Measurements from ENCODE around the gene XRCC5. TPM values are rescaled to one million over a fixed set of nuclear protein-coding genes. Genes with fewer than 3 reads are reported as not detected.

The XRCC5 gene
- total and polyA plus RNA-seq, 2 donors (not counting 1 experiment from before 2014, with no cell fraction given): 45.5 to 198 TPM

- intact Hi-C loops (cut with micrococcal nuclease): no loop called here
- Mint-ChIP-seq H3K9me3 (ENCODE audit: insufficient read depth) (no peaks in the 10 kb centered on the region), H3K4me3 (no peak overlapping the region), H3K27ac (no peak overlapping the region), H3K27me3 (no peaks in the 10 kb centered on the region), H3K4me1 (peaks cover 17% of the 10 kb centered on the region)
- Histone ChIP-seq H2AFZ (ENCODE audit: insufficient read depth, low read depth, low read length, poor library complexity, severe bottlenecking) (no peak overlapping the region), H3K4me2 (replicated peaks; ENCODE audit: low read depth, low read length, poor library complexity, severe bottlenecking) (no peak overlapping the region), H3K4me3 (ENCODE audit: control extremely low read depth in 1 of 5, extremely low read depth in 1 of 5, insufficient read depth in 1 of 5, low read depth in 2 of 5, low read length in 4 of 5) (no peak overlapping the region), H3K27ac (ENCODE audit: low read length in 2 of 2) (no peak overlapping the region), H4K20me1 (ENCODE audit: control insufficient read depth, insufficient read depth, low read length, poor library complexity, severe bottlenecking) (no peaks in the 10 kb centered on the region), H3K79me2 (ENCODE audit: control insufficient read depth, insufficient read depth, low read length) (no peaks in the 10 kb centered on the region), H3K9ac (ENCODE audit: low read length) (no peak overlapping the region), H3K9me3 (ENCODE audit: control extremely low read depth in 1 of 3, control insufficient read depth in 2 of 3, insufficient read depth in 1 of 3, low read length in 2 of 3) (no peaks in the 10 kb centered on the region), H3K4me1 (ENCODE audit: control insufficient read depth in 2 of 2, insufficient read depth in 2 of 2, low read length in 2 of 2) (peaks cover 11% of the 10 kb centered on the region in 2 donors), H3K27me3 (replicated peaks in 1 of 4; ENCODE audit: control extremely low read depth in 1 of 4, control insufficient read depth in 3 of 4, insufficient read depth in 4 of 4, low read length in 3 of 4) (no peaks in the 10 kb centered on the region), H3K36me3 (replicated peaks in 1 of 2; ENCODE audit: control extremely low read depth in 1 of 2, control insufficient read depth in 1 of 2, extremely low read depth in 1 of 2, insufficient read depth in 2 of 2, low read length in 1 of 2) (peaks cover 0 to 2% of the 10 kb centered on the region in 2 experiments)
- WGBS (ENCODE audit: insufficient coverage): 60% methylated on average over 2 of the region's 6 CpGs
- no peak for DNase-seq
- ATAC-seq (ENCODE audit: low read depth): no peak
- ChIA-PET POLR2A (no interaction called here), CTCF (no interaction called here)
- no peak for TF ChIP-seq EZH2 (IDR thresholded peaks at IDR 0.05; ENCODE audit: borderline replicate concordance, insufficient read depth, low read depth, low read length, poor library complexity, severe bottlenecking)
- TF ChIP-seq, protein P1, sequence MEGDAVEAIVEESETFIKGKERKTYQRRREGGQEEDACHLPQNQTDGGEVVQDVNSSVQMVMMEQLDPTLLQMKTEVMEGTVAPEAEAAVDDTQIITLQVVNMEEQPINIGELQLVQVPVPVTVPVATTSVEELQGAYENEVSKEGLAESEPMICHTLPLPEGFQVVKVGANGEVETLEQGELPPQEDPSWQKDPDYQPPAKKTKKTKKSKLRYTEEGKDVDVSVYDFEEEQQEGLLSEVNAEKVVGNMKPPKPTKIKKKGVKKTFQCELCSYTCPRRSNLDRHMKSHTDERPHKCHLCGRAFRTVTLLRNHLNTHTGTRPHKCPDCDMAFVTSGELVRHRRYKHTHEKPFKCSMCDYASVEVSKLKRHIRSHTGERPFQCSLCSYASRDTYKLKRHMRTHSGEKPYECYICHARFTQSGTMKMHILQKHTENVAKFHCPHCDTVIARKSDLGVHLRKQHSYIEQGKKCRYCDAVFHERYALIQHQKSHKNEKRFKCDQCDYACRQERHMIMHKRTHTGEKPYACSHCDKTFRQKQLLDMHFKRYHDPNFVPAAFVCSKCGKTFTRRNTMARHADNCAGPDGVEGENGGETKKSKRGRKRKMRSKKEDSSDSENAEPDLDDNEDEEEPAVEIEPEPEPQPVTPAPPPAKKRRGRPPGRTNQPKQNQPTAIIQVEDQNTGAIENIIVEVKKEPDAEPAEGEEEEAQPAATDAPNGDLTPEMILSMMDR (IDR thresholded peaks at IDR 0.05): no peak
Observed at GRCh38 chr2:216219861-216220260, 110.7 kb downstream of the XRCC5 start.

DNA sequence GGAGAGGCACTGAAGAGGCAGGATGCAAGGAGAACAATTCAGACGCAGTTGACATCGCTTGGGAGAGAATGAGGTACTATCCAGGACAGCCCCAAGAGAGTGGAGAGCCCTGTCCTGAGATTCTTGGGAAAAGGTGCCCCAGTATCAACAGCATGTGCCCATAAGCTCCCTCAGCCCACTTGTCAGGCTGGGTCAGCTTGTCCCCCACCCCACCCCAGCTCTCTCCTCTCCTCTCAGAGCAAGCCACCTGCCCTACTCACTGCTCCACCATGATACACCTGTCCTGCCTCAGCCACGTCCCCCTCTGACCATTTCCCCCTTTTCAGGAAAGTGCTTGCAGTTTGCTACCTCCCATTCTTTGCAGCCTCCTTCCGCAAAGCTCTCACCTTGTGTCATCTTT is 111.8 kb downstream of the XRCC5 start:
- Histone ChIP-seq H3K79me2 (ENCODE audit: control insufficient read depth, insufficient read depth, low read length) (no peaks in the 10 kb centered on the region), H3K4me3 (ENCODE audit: control extremely low read depth in 1 of 5, extremely low read depth in 1 of 5, insufficient read depth in 1 of 5, low read depth in 2 of 5, low read length in 4 of 5) (no peak overlapping the region), H2AFZ (ENCODE audit: insufficient read depth, low read depth, low read length, poor library complexity, severe bottlenecking) (no peak overlapping the region), H3K9me3 (ENCODE audit: control extremely low read depth in 1 of 3, control insufficient read depth in 2 of 3, insufficient read depth in 1 of 3, low read length in 2 of 3) (no peaks in the 10 kb centered on the region), H3K27me3 (replicated peaks in 1 of 4; ENCODE audit: control extremely low read depth in 1 of 4, control insufficient read depth in 3 of 4, insufficient read depth in 4 of 4, low read length in 3 of 4) (no peaks in the 10 kb centered on the region), H3K9ac (ENCODE audit: low read length) (no peak overlapping the region), H3K36me3 (replicated peaks in 1 of 2; ENCODE audit: control extremely low read depth in 1 of 2, control insufficient read depth in 1 of 2, extremely low read depth in 1 of 2, insufficient read depth in 2 of 2, low read length in 1 of 2) (peaks cover 0 to 2% of the 10 kb centered on the region in 2 experiments), H3K27ac (ENCODE audit: low read length in 2 of 2) (no peak overlapping the region), H3K4me2 (replicated peaks; ENCODE audit: low read depth, low read length, poor library complexity, severe bottlenecking) (no peak overlapping the region), H4K20me1 (ENCODE audit: control insufficient read depth, insufficient read depth, low read length, poor library complexity, severe bottlenecking) (no peaks in the 10 kb centered on the region), H3K4me1 (ENCODE audit: control insufficient read depth in 2 of 2, insufficient read depth in 2 of 2, low read length in 2 of 2) (peaks cover 11% of the 10 kb centered on the region in 2 donors)
- DNase-seq: no peak
- TF ChIP-seq, protein P1 (IDR thresholded peaks at IDR 0.05): no peak
- TF ChIP-seq EZH2 (IDR thresholded peaks at IDR 0.05; ENCODE audit: borderline replicate concordance, insufficient read depth, low read depth, low read length, poor library complexity, severe bottlenecking): no peak
- Mint-ChIP-seq H3K27me3 (no peaks in the 10 kb centered on the region), H3K9me3 (ENCODE audit: insufficient read depth) (no peaks in the 10 kb centered on the region), H3K27ac (no peak overlapping the region), H3K4me1 (peaks cover 17% of the 10 kb centered on the region), H3K4me3 (no peak overlapping the region)
- CTCF ChIA-PET: no interaction called here
- intact Hi-C loops (cut with micrococcal nuclease): no loop called here
- POLR2A ChIA-PET: no interaction called here
- 92% methylated on average over 4 of the region's 4 CpGs for WGBS (ENCODE audit: insufficient coverage)
- no peak for ATAC-seq (ENCODE audit: low read depth)
